Activated CD4-positive, alpha-beta T cell treated with anti-CD3 and anti-CD28 coated beads, Interleukin-2, amount 10 ng/mL, durations not matched to agents 24 days and 14 days (primary cell): Measurements from ENCODE around the gene OSM. TPM values are rescaled to one million over a fixed set of nuclear protein-coding genes. Genes with fewer than 3 reads are reported as not detected.

Source experiments
- DNase-seq: peaks from one replicate; pipeline ENCODE4 v3.0.0; 2022
- H3K27ac Mint-ChIP-seq: one replicate; pipeline ENCODE4 v1.8.0; 2022; ENCODE audit warnings: mild to moderate bottlenecking, mixed read lengths
- H3K27me3 Mint-ChIP-seq: one replicate; pipeline ENCODE4 v1.8.0; 2022; ENCODE audit warnings: mixed read lengths
- H3K36me3 Mint-ChIP-seq: one replicate; pipeline ENCODE4 v1.8.0; 2022; ENCODE audit warnings: low read depth, mild to moderate bottlenecking, mixed read lengths
- H3K4me1 Mint-ChIP-seq: one replicate; pipeline ENCODE4 v1.8.0; 2021; ENCODE audit warnings: mixed read lengths
- H3K4me3 Mint-ChIP-seq: one replicate; pipeline ENCODE4 v1.8.0; 2022; ENCODE audit warnings: mild to moderate bottlenecking, moderate library complexity, mixed read lengths
- H3K9me3 Mint-ChIP-seq: one replicate; pipeline ENCODE4 v1.8.0; 2021; ENCODE audit warnings: mixed read lengths
- intact Hi-C: fragments of 100-400 bp; cut with micrococcal nuclease; formaldehyde crosslinking; loops from one replicate; pipeline ENCODE4 v1.15.1; 2023
- total RNA-seq: library from RNA; stranded (reverse); gene quantifications from 2 replicates; pipeline ENCODE4 v1.2.3, GENCODE V29; 2022

OSM gene
- total RNA-seq, 1 donor from 2014 or later = 62.8 TPM

GRCh38 chr22:30285176-30285845 lies 18.7 kb upstream of the OSM start:
- Mint-ChIP-seq H3K4me3 (no peak overlapping the region), H3K36me3 (peaks cover 9% of the 10 kb centered on the region), H3K27ac (peak overlapping the region; percentile 21), H3K9me3 (no peaks in the 10 kb centered on the region), H3K4me1 (peaks cover 49% of the 10 kb centered on the region), H3K27me3 (no peaks in the 10 kb centered on the region)
- intact Hi-C loops = no loop called here
- DNase-seq = no peak

- Mint-ChIP-seq H3K36me3 (peaks cover 9% of the 10 kb centered on the region), H3K4me3 (peak overlapping the region; percentile 52), H3K4me1 (peaks cover 44% of the 10 kb centered on the region), H3K9me3 (no peaks in the 10 kb centered on the region), H3K27me3 (no peaks in the 10 kb centered on the region), H3K27ac (peak overlapping the region; percentile 21)
- no peak for DNase-seq
- intact Hi-C loops = no loop called here
These were observed 18.0 kb upstream of the OSM start for GRCh38 chr22:30284666-30285065.

- peak overlapping the region; percentile 45 for H3K27ac Mint-ChIP-seq
- H3K9me3 Mint-ChIP-seq = no peaks in the 10 kb centered on the region
- peaks cover 46% of the 10 kb centered on the region for H3K4me1 Mint-ChIP-seq
These were observed 17.5 kb upstream of the OSM start for GRCh38 chr22:30284172-30284571.

GRCh38 chr22:30283342-30283741 lies 16.7 kb upstream of the OSM start:
- no peak for DNase-seq
- Mint-ChIP-seq H3K27me3 (no peaks in the 10 kb centered on the region), H3K9me3 (no peaks in the 10 kb centered on the region), H3K4me1 (peaks cover 48% of the 10 kb centered on the region), H3K27ac (peak overlapping the region; percentile 77), H3K36me3 (peaks cover 11% of the 10 kb centered on the region), H3K4me3 (peak overlapping the region; percentile 62)
- intact Hi-C loops = no loop called here

More at GRCh38 chr22:30284172-30284571, 17.5 kb upstream of the OSM start:
- intact Hi-C loops = no loop called here
- H3K36me3 Mint-ChIP-seq = peaks cover 9% of the 10 kb centered on the region
- H3K4me3 Mint-ChIP-seq = peak overlapping the region; percentile 52
- H3K27me3 Mint-ChIP-seq = no peaks in the 10 kb centered on the region
- no peak for DNase-seq

- no peak for DNase-seq
- H3K27me3 Mint-ChIP-seq = no peaks in the 10 kb centered on the region
- peak overlapping the region; percentile 77 for H3K27ac Mint-ChIP-seq
- H3K4me3 Mint-ChIP-seq = peak overlapping the region; percentile 62
- H3K4me1 Mint-ChIP-seq = peaks cover 48% of the 10 kb centered on the region
- no peaks in the 10 kb centered on the region for H3K9me3 Mint-ChIP-seq
- intact Hi-C loops = no loop called here
- H3K36me3 Mint-ChIP-seq = peaks cover 11% of the 10 kb centered on the region
These were observed 16.0 kb upstream of the OSM start for GRCh38 chr22:30282616-30283046.

GRCh38 chr22:30280505-30280904 lies 13.9 kb upstream of the OSM start:
- Mint-ChIP-seq H3K9me3 (no peaks in the 10 kb centered on the region), H3K4me3 (no peak overlapping the region), H3K27ac (no peak overlapping the region), H3K4me1 (peaks cover 52% of the 10 kb centered on the region), H3K27me3 (no peaks in the 10 kb centered on the region), H3K36me3 (peaks cover 9% of the 10 kb centered on the region)
- intact Hi-C loops = no loop called here
- no peak for DNase-seq

GRCh38 chr22:30279932-30280331 lies 13.3 kb upstream of the OSM start:
- peaks cover 54% of the 10 kb centered on the region for H3K4me1 Mint-ChIP-seq
- intact Hi-C loops = no loop called here
- DNase-seq = no peak

GRCh38 chr22:30279046-30279788 lies 12.6 kb upstream of the OSM start:
- Mint-ChIP-seq H3K27me3 (no peaks in the 10 kb centered on the region), H3K27ac (peak overlapping the region; percentile 39), H3K36me3 (peaks cover 6% of the 10 kb centered on the region), H3K9me3 (no peaks in the 10 kb centered on the region), H3K4me1 (peaks cover 54% of the 10 kb centered on the region), H3K4me3 (no peak overlapping the region)
- intact Hi-C loops = no loop called here
- DNase-seq = no peak

More at GRCh38 chr22:30279932-30280331, 13.3 kb upstream of the OSM start:
- H3K27me3 Mint-ChIP-seq = no peaks in the 10 kb centered on the region
- H3K4me3 Mint-ChIP-seq = no peak overlapping the region
- peak overlapping the region; percentile 39 for H3K27ac Mint-ChIP-seq
- peaks cover 6% of the 10 kb centered on the region for H3K36me3 Mint-ChIP-seq
- no peaks in the 10 kb centered on the region for H3K9me3 Mint-ChIP-seq

- DNase-seq = no peak
- H3K4me3 Mint-ChIP-seq = no peak overlapping the region
- H3K36me3 Mint-ChIP-seq = peaks cover 14% of the 10 kb centered on the region
- intact Hi-C loops = no loop called here
- no peaks in the 10 kb centered on the region for H3K27me3 Mint-ChIP-seq
- no peaks in the 10 kb centered on the region for H3K9me3 Mint-ChIP-seq
- peak overlapping the region; percentile 15 for H3K27ac Mint-ChIP-seq
- peaks cover 57% of the 10 kb centered on the region for H3K4me1 Mint-ChIP-seq
These were observed 11.1 kb upstream of the OSM start for GRCh38 chr22:30277547-30278344.

GRCh38 chr22:30276039-30276438 lies 9.4 kb upstream of the OSM start:
- Mint-ChIP-seq H3K4me3 (peak overlapping the region; percentile 32), H3K36me3 (peaks cover 26% of the 10 kb centered on the region), H3K4me1 (peaks cover 55% of the 10 kb centered on the region), H3K27me3 (no peaks in the 10 kb centered on the region), H3K27ac (peak overlapping the region; percentile 46), H3K9me3 (no peaks in the 10 kb centered on the region)
- DNase-seq = no peak
- intact Hi-C loops = no loop called here

- DNase-seq = no peak
- peak overlapping the region; percentile 32 for H3K4me3 Mint-ChIP-seq
- no peaks in the 10 kb centered on the region for H3K27me3 Mint-ChIP-seq
- peaks cover 56% of the 10 kb centered on the region for H3K4me1 Mint-ChIP-seq
- peaks cover 28% of the 10 kb centered on the region for H3K36me3 Mint-ChIP-seq
- intact Hi-C loops = no loop called here
- no peaks in the 10 kb centered on the region for H3K9me3 Mint-ChIP-seq
- peak overlapping the region; percentile 46 for H3K27ac Mint-ChIP-seq
These were observed 9.0 kb upstream of the OSM start for GRCh38 chr22:30275625-30276024.

GRCh38 chr22:30274437-30274812 lies 7.8 kb upstream of the OSM start:
- intact Hi-C loops = no loop called here

GRCh38 chr22:30273711-30274436 lies 7.2 kb upstream of the OSM start:
- peaks cover 61% of the 10 kb centered on the region for H3K4me1 Mint-ChIP-seq
- no peaks in the 10 kb centered on the region for H3K27me3 Mint-ChIP-seq
- no peak for DNase-seq
- peaks cover 42% of the 10 kb centered on the region for H3K36me3 Mint-ChIP-seq
- intact Hi-C loops = no loop called here
- H3K4me3 Mint-ChIP-seq = no peak overlapping the region
- no peaks in the 10 kb centered on the region for H3K9me3 Mint-ChIP-seq
- H3K27ac Mint-ChIP-seq = peak overlapping the region; percentile 72

More at GRCh38 chr22:30274437-30274812, 7.8 kb upstream of the OSM start:
- Mint-ChIP-seq H3K9me3 (no peaks in the 10 kb centered on the region), H3K27ac (no peak overlapping the region), H3K27me3 (no peaks in the 10 kb centered on the region), H3K4me3 (no peak overlapping the region), H3K4me1 (peaks cover 57% of the 10 kb centered on the region), H3K36me3 (peaks cover 37% of the 10 kb centered on the region)
- DNase-seq = no peak
